C4-2B (cell line): ENCODE data around the gene SLC43A2.

Experiments used
- ZFX ChIP-seq: fragments of 450-650 bp; IDR thresholded peaks from 2 replicates; pipeline ENCODE4 v1.6.1; 2017
- TF ChIP-seq, protein P1 (sequence below): fragments of 450-650 bp; conservative IDR thresholded peaks from 2 replicates; pipeline ENCODE4 v1.5.1; 2017; ENCODE audit warnings: mild to moderate bottlenecking

- TF ChIP-seq, protein P1, sequence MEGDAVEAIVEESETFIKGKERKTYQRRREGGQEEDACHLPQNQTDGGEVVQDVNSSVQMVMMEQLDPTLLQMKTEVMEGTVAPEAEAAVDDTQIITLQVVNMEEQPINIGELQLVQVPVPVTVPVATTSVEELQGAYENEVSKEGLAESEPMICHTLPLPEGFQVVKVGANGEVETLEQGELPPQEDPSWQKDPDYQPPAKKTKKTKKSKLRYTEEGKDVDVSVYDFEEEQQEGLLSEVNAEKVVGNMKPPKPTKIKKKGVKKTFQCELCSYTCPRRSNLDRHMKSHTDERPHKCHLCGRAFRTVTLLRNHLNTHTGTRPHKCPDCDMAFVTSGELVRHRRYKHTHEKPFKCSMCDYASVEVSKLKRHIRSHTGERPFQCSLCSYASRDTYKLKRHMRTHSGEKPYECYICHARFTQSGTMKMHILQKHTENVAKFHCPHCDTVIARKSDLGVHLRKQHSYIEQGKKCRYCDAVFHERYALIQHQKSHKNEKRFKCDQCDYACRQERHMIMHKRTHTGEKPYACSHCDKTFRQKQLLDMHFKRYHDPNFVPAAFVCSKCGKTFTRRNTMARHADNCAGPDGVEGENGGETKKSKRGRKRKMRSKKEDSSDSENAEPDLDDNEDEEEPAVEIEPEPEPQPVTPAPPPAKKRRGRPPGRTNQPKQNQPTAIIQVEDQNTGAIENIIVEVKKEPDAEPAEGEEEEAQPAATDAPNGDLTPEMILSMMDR, result no peak
- no peak for TF ChIP-seq ZFX
Observed at GRCh38 chr17:1578029-1578428, 50.6 kb downstream of the SLC43A2 start.
